PC-3 (cell line): ENCODE measurements around the gene SCN8A. TPM values are rescaled to one million over a fixed set of nuclear protein-coding genes. Genes with fewer than 3 reads are reported as not detected.

Source experiments
- ATAC-seq: fragments of 200-7000 bp; cut with Tn5 transposase; 2 replicates; pipeline ENCODE4 v1.9.1; 2020; ENCODE audit warnings: mild to moderate bottlenecking, moderate library complexity
- BruUV-seq: library from RNA; stranded (reverse); fragments of 400-500 nt; replicated peaks from 2 replicates; lab custom pipeline; 2021; lab: Mats Ljungman, UMichigan
- CTCF ChIA-PET: fragments of 300-600 bp; sonication (Branson Sonifier 250); formaldehyde crosslinking; loops from one replicate; lab custom pipeline; 2022; ENCODE audit warnings: antibody characterized with exemption; lab: Charles Lee
- POLR2A ChIA-PET: fragments of 300-600 bp; sonication (Branson Sonifier 250); formaldehyde crosslinking; loops from one replicate; lab custom pipeline; 2022; ENCODE audit warnings: antibody characterized with exemption; ENCODE audit not compliant: unreplicated experiment; lab: Charles Lee
- DNase-seq: peaks from one replicate; pipeline ENCODE4 v3.0.0-alpha.2; 2015
- H2AFZ ChIP-seq: fragments of 300-600 bp; sonication (generic); 2 replicates; pipeline ENCODE4 v1.6.0; 2016; ENCODE audit warnings: antibody characterized with exemption, low read length
- H3F3A ChIP-seq: fragments of 300-600 bp; sonication (generic); one replicate; pipeline ENCODE4 v1.6.0; 2017; ENCODE audit warnings: antibody characterized with exemption, low read length, control low read depth, mild to moderate bottlenecking; ENCODE audit not compliant: unreplicated experiment
- H3K27ac ChIP-seq: fragments of 300-600 bp; sonication (generic); 2 replicates; pipeline ENCODE4 v1.5.1; 2016; ENCODE audit warnings: mild to moderate bottlenecking, low read length
- H3K27me3 ChIP-seq: fragments of 300-600 bp; sonication (generic); 2 replicates; pipeline ENCODE4 v1.6.1; 2016; ENCODE audit warnings: low read length, mixed read lengths
- H3K36me3 ChIP-seq: fragments of 300-600 bp; sonication (generic); 2 replicates; pipeline ENCODE4 v1.6.1; 2016; ENCODE audit warnings: low read depth, mixed run types, low read length, mixed read lengths
- H3K4me1 ChIP-seq: fragments of 300-600 bp; sonication (generic); 2 replicates; pipeline ENCODE4 v1.5.1; 2016; ENCODE audit warnings: low read length; ENCODE audit not compliant: insufficient read depth
- H3K4me2 ChIP-seq: fragments of 300-600 bp; sonication (generic); 2 replicates; pipeline ENCODE4 v1.6.0; 2016; ENCODE audit warnings: low read length
- H3K4me3 ChIP-seq: fragments of 300-600 bp; sonication (generic); 2 replicates; pipeline ENCODE4 v1.5.1; 2016; ENCODE audit warnings: mild to moderate bottlenecking, low read length, mixed read lengths
- H3K79me2 ChIP-seq: fragments of 300-600 bp; sonication (generic); 2 replicates; pipeline ENCODE4 v1.6.1; 2017; ENCODE audit warnings: low read length, mixed read lengths
- H3K9ac ChIP-seq: fragments of 300-600 bp; sonication (generic); 2 replicates; pipeline ENCODE4 v1.6.0; 2016; ENCODE audit warnings: mild to moderate bottlenecking, low read length
- H3K9me2 ChIP-seq: fragments of 300-600 bp; sonication (generic); replicated peaks from 2 replicates; pipeline ENCODE4 v1.6.1; 2016; ENCODE audit warnings: mixed run types, low read length, mixed read lengths
- H3K9me3 ChIP-seq: fragments of 300-600 bp; sonication (generic); 2 replicates; pipeline ENCODE4 v1.6.1; 2016; ENCODE audit warnings: low read length, mixed read lengths
- H4K20me1 ChIP-seq: fragments of 300-600 bp; sonication (generic); 2 replicates; pipeline ENCODE4 v1.6.1; 2016; ENCODE audit warnings: low read length, mixed read lengths
- CTCF ChIP-seq: fragments of 300-600 bp; sonication (generic); conservative IDR thresholded peaks from 2 replicates; pipeline ENCODE4 v1.5.1; 2017; ENCODE audit warnings: antibody characterized with exemption, low read depth, mild to moderate bottlenecking, low read length
- EZH2 ChIP-seq: fragments of 300-600 bp; sonication (generic); IDR thresholded peaks from one replicate; pipeline ENCODE4 v1.6.1; 2017; ENCODE audit warnings: antibody characterized with exemption, mild to moderate bottlenecking, low read length; ENCODE audit not compliant: unreplicated experiment
- EZH2phosphoT487 ChIP-seq: fragments of 300-600 bp; sonication (generic); IDR thresholded peaks from 2 replicates; pipeline ENCODE4 v1.6.1; 2018; ENCODE audit warnings: mild to moderate bottlenecking, antibody characterized with exemption, low read length, borderline replicate concordance
- intact Hi-C: fragments of 100-400 bp; cut with micrococcal nuclease; formaldehyde crosslinking; loops from 2 replicates; pipeline ENCODE4 v1.9.0; 2023
- total RNA-seq: library from RNA; depleted of rRNA; stranded (reverse); fragments of >200 nt; gene quantifications from 2 replicates; pipeline ENCODE4 v1.2.3, GENCODE V29; 2014

SCN8A gene
- total RNA-seq, 1 experiment from 2014 or later, result 12.7 TPM

GRCh38 chr12:51632623-51633022, 41.6 kb downstream of the SCN8A start:
- TF ChIP-seq CTCF, result no peak
- peak overlapping the region; percentile 45 for H3K4me2 ChIP-seq
- H3K9me3 ChIP-seq, result no peaks in the 10 kb centered on the region
- no peaks in the 10 kb centered on the region for H3F3A ChIP-seq
- no peaks in the 10 kb centered on the region for H3K27me3 ChIP-seq
- H3K4me1 ChIP-seq, result peaks cover 51% of the 10 kb centered on the region
- H2AFZ ChIP-seq, result no peak overlapping the region
- DNase-seq (peak; percentile 48), ATAC-seq (peak; percentile 65)
- CTCF ChIA-PET, result no interaction called here
- H3K27ac ChIP-seq, result peak overlapping the region; percentile 69
- POLR2A ChIA-PET, result no interaction called here
- H3K36me3 ChIP-seq, result no peaks in the 10 kb centered on the region
- H3K9me2 ChIP-seq, result no peaks in the 10 kb centered on the region
- H3K4me3 ChIP-seq, result no peak overlapping the region
- H4K20me1 ChIP-seq, result no peaks in the 10 kb centered on the region
- no peak overlapping the region for H3K9ac ChIP-seq
- H3K79me2 ChIP-seq, result peaks cover 79% of the 10 kb centered on the region
- BruUV-seq, result no TSS peak
- intact Hi-C loops, result no loop called here

- H3K4me3 ChIP-seq, result no peak overlapping the region
- no peak overlapping the region for H3K9ac ChIP-seq
- peaks cover 51% of the 10 kb centered on the region for H3K4me1 ChIP-seq
- no peak for TF ChIP-seq EZH2
- TF ChIP-seq CTCF, result no peak
- TF ChIP-seq EZH2phosphoT487, result no peak
- intact Hi-C loops, result loop anchor here (5.0 kb wide), 1 partner anchor 47 kb away; no protein-coding TSS in a partner anchor
- no peak overlapping the region for H2AFZ ChIP-seq
- H4K20me1 ChIP-seq, result no peaks in the 10 kb centered on the region
- no peaks in the 10 kb centered on the region for H3K9me2 ChIP-seq
- ChIA-PET POLR2A (no interaction called here), CTCF (no interaction called here)
- DNase-seq, result peak; percentile 10
- BruUV-seq, result no TSS peak
- H3K36me3 ChIP-seq, result 0 out of 2 replicates have a peak, but pooled peaks cover 3% of the 10 kb centered on the region
- H3K27ac ChIP-seq, result no peak overlapping the region
- no peak overlapping the region for H3K4me2 ChIP-seq
- ATAC-seq, result no peak
- no peaks in the 10 kb centered on the region for H3K9me3 ChIP-seq
- no peaks in the 10 kb centered on the region for H3F3A ChIP-seq
- no peaks in the 10 kb centered on the region for H3K27me3 ChIP-seq
- peaks cover 56% of the 10 kb centered on the region for H3K79me2 ChIP-seq
These were observed 44.3 kb downstream of the SCN8A start for GRCh38 chr12:51635346-51635745.

GRCh38 chr12:51636581-51636980, 45.5 kb downstream of the SCN8A start:
- Histone ChIP-seq H3K9ac (no peak overlapping the region), H3K4me1 (peaks cover 41% of the 10 kb centered on the region), H3K36me3 (0 out of 2 replicates have a peak, but pooled peaks cover 3% of the 10 kb centered on the region), H3K27me3 (no peaks in the 10 kb centered on the region), H3K9me2 (no peaks in the 10 kb centered on the region), H3K4me2 (peak overlapping the region; percentile 36), H3K27ac (peak overlapping the region; percentile 21), H3K9me3 (no peaks in the 10 kb centered on the region), H3K4me3 (no peak overlapping the region), H4K20me1 (no peaks in the 10 kb centered on the region), H3F3A (no peaks in the 10 kb centered on the region), H2AFZ (no peak overlapping the region), H3K79me2 (peaks cover 45% of the 10 kb centered on the region)
- ATAC-seq (peak; percentile 50), DNase-seq (peak; percentile 83)
- BruUV-seq, result no TSS peak
- no peak for TF ChIP-seq EZH2
- intact Hi-C loops, result loop anchor here (1.0 to 5.0 kb wide), 2 partner anchors 46 kb away; no protein-coding TSS in a partner anchor
- ChIA-PET CTCF (no interaction called here), POLR2A (no interaction called here)
